GM21737 (cell line): ENCODE measurements around the gene C1QTNF4.
"Not testable (repeated sequence)": the region's sequence is repeated elsewhere in the genome, so short reads cannot be mapped to it uniquely, and the experiment has no call there.

Experiments used
- ATAC-seq: cut with Tn5 transposase; IDR thresholded peaks from one replicate; pipeline ENCODE4 v1.9.1; 2021; ENCODE audit warnings: mild to moderate bottlenecking, moderate library complexity; ENCODE audit not compliant: unreplicated experiment

Gene C1QTNF4

GRCh38 chr11:47569646-47570045 is 24.6 kb downstream of the C1QTNF4 start:
- no peak for ATAC-seq

- ATAC-seq = no peak
Observed at GRCh38 chr11:47566149-47566698, 28.0 kb downstream of the C1QTNF4 start.

DNA sequence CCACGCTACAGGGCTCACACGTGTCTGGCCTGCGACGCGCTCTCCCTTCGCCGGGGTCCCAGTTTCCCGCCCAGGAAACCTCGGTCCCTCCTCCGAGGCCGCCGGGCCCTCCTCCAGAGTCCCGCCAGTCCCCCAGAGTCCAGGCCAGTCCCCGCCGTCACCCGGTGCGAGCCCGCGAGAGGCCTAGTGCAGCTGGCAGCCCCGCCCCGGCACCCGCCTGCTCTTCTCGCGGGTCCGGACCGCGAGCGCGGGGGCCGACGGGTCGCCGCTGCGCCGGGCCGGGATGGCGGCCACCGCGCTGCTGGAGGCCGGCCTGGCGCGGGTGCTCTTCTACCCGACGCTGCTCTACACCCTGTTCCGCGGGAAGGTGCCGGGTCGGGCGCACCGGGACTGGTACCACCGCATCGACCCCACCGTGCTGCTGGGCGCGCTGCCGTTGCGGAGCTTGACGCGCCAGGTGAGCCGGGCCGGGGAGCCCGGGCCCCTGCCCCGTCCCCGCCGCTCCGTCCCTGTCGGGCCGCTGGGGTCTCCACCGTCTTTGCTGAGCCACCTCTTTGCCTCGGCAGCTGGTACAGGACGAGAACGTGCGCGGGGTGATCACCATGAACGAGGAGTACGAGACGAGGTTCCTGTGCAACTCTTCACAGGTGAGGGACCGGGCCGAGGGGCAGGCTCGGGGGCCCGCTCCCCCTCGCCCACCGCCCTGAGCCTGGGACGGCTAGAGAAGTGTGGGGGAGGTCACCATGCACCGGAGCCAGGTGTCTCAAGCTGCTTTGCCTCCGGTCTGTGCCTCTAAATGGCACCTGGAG is 28.7 kb downstream of the C1QTNF4 start, which contains the start of gene PTPMT1:
TSS of gene PTPMT1 (plus strand) at position 260 of the 809 bp plus-strand sequence. CDS start at position 284, 24 bp downstream.
- peak; percentile 89 for ATAC-seq

DNA sequence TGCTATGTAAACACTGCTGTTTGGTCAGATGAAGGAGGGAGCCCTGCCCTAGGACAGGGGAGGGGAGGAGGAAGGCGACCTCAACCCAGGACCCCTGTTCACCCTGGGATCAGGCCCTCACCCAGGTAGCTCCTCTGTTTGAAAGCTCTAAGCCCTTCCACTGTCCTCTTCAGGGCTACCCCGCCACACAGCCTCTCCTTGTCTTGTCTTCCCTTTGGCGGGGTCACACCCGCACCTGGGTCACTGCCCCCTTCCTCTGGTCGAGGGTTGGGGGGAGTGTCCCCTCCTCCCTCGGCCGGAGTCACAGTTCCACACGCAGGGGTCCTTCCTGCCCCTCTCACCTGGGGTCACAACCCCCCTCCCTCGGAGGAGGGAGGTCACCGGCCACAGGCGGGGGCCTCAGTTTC is 29.3 kb downstream of the C1QTNF4 start:
- ATAC-seq = no peak

- not testable (repeated sequence) for ATAC-seq
Observed at GRCh38 chr11:47564366-47564765, 29.8 kb downstream of the C1QTNF4 start.

- ATAC-seq = not testable (repeated sequence)
Observed at GRCh38 chr11:47562393-47562792, 31.8 kb downstream of the C1QTNF4 start.

DNA sequence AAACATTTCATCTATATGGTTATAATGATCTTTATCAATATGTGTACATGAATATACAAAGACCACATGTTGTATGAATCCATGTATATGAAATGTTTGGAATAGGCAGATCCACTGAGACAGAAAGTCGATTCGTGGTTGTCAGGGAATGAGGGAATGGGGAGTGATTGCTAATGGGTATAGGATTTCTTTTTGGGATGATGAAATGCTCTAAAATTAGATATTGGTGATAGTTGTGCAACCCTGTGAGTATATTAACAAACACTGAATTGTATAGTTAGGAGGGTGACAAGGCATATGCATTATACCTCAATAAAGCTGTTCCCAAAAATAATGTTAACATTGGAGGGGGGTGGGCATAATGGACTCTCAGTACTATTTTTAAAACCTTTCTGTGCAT is 33.8 kb downstream of the C1QTNF4 start:
- no peak for ATAC-seq

GRCh38 chr11:47558695-47559094 is 35.5 kb downstream of the C1QTNF4 start:
- ATAC-seq = no peak

- not testable (repeated sequence) for ATAC-seq
Observed at GRCh38 chr11:47557004-47557403, 37.2 kb downstream of the C1QTNF4 start.

DNA sequence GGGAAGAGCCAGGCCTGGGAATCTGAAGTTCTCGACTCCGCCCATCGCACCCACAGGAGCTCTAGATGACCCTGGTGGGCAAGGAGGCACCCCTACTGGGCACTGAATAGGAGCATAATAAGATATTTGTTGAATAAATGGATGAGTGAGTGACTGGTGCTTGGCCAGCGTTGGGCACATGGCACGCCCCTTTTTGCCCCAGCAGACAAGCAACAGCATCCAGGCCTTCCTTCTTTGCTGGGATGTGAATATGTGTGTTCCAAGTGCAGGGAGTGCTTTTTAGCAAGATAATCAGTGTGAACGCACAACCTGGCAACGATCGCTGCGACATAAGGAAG is 40.8 kb downstream of the C1QTNF4 start:
- peak; percentile 28 for ATAC-seq

DNA sequence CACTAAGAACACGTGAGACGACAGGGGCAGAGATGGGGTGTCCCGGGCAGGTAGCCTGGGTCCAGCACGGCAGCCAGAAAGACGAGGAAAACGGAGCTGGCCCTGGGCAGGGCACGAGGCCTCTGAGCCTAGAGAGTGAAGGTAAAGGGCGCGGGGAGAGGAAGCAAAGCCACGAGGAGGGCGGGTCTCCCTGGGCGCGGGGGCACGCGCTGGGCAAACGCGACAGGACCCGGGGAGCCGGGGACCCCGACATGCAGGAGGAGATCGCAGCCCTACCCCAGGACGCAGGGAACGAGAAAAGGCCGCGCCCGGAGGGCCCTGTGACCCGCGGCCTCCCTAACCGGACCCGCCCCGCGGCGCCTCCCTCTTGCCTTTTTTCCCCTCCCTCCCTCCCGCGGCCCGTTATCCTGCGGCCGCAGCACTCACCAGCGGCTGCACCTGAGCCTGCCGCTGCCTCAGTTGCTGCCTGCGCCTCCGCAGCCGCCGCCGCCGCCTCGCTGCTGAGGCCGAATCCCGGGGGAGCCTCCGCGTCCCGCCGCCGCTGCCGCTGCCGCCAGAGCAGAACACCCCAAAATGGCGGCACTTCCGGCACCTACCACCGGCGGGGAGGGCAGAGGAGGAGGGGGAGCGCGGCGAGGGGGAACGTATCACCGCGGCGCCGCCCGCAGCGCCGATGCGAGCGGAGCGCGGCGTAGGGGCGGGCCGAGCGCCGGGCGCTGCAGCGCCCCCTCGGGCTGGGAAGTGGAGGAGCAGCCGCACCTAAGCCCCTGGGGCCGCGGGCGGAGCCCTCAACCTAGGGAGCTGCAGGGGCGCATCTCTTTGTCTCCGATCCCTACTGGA is 41.4 kb downstream of the C1QTNF4 start, which contains the start of gene CELF1:
TSS of gene CELF1 (minus strand) at position 567 of the 840 bp plus-strand sequence. CDS start 53,609 bp downstream, outside the sequence.
- peak; percentile 91 for ATAC-seq

GRCh38 chr11:47552056-47552565 is 42.1 kb downstream of the C1QTNF4 start:
- peak; percentile 4 for ATAC-seq

DNA sequence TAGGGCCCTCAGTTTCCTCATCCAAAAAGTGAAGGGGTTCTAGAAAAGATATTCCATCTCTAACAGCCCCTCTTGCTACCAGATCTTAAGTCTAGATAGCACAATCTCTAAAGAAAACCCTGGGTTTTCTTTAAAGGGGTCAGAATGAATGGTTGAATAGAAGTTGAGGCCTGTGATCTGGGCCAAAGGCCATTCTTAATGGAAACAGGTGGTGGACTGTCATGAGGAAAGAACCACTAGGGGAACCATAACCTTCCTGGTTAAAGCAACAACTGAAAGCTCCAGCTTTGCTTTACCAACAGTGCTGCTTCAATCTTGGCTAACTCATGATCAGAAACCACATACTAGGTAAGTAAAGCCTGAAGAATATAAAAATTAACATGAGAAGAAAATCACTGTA is 43.1 kb downstream of the C1QTNF4 start:
- ATAC-seq = no peak

DNA sequence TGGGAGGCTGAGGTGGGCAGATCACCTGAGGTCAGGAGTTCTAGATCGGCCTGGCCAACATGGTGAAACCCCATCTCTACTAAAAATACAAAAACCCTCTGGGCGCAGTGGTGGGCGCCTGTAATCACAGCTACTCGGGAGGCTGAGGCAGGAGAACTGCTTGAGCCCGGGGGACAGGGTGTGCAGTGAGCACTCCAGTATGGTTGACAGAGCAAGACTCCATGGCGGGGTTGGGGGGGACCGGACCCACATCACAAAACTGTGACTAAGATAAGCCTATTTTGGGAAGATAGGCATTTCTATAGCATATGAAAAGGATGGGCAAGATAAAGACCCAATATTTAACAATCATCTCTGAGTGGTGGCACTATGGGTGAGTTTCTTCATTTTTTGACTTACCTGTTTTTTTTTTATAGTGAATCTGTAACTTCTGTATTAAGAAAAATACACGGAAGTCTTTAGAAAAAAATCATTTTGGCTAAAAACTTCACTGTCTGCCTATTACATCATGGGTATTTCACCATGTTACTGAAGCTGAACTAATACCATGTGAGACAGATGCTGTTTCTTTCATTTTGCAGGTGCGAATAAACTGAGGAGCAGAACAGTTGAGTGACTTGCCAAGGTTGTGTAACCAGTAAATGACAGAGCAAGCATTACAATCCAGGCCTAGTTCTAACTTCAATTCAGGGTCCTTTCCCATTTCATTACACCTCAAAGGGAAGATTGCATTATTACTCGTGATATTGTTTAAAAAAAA is 43.7 kb downstream of the C1QTNF4 start:
- ATAC-seq = no peak

- not testable (repeated sequence) for ATAC-seq
Observed at GRCh38 chr11:47546274-47546673, 47.9 kb downstream of the C1QTNF4 start.

GRCh38 chr11:47545298-47545697 is 48.9 kb downstream of the C1QTNF4 start:
- no peak for ATAC-seq

DNA sequence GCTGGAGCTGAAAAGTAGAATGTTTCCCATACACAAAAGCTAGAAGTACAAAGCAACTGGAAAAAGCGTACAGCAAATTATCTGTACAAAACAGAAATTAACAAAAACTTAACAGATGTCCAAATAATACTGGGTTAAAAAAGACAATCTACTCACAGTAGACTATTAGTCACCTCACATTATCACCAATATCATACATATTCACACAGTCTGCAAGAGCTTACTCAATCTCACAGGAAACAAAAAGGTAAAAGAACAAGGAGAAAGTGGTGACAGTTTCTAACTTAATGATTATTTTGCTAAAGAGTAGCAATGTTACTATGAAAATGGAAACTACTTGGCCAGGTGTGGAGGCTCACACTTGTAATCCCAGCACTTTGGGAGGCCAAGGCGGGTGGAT is 53.1 kb downstream of the C1QTNF4 start:
- ATAC-seq = no peak

DNA sequence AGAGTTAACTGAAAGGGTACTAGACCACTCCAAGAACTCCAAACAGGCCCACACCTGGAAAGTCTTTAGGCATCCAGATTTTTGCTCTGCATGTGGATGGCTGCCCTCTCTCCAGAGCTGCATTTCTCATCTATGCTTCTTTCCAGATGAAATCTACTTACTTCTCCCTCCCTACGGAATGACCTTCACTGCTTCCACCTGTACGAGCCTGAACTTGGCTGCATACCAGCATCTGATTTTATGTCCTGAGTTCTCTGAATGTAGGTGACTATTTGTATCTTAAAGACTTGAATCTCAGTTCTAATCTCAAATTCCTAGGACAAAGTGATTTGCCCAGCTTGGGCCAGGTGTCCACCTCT is 54.6 kb downstream of the C1QTNF4 start:
- ATAC-seq = no peak
